Fibroblast of mammary gland (primary cell): ENCODE measurements around the gene IMP4.

Experiments
- DNase-seq: peaks from one replicate; pipeline ENCODE4 v3.0.0-alpha.2; 2010; ENCODE audit warnings: low read depth
- H3K4me3 ChIP-seq: 2 replicates; pipeline ENCODE4 v1.5.1; 2011; ENCODE audit warnings: low read depth, mild to moderate bottlenecking, low read length, moderate library complexity; ENCODE audit not compliant: control insufficient read depth
- CTCF ChIP-seq: conservative IDR thresholded peaks from 2 replicates; pipeline ENCODE4 v1.5.1; 2011; ENCODE audit warnings: low read depth, low read length, inconsistent platforms; ENCODE audit not compliant: control insufficient read depth, insufficient read depth

The IMP4 gene

GRCh38 chr2:130393318-130393910 is 50.7 kb downstream of the IMP4 start:
- no peak for DNase-seq
- no peak overlapping the region for H3K4me3 ChIP-seq
- TF ChIP-seq CTCF = no peak
